Right cardiac atrium (tissue), 5 donors: Measurements from ENCODE around the gene GATAD2B. TPM values are rescaled to one million over a fixed set of nuclear protein-coding genes. Genes with fewer than 3 reads are reported as not detected.

Source experiments
- ATAC-seq, 2 donors: fragments of 200-7000 bp; cut with Tn5 transposase; one replicate each; pipeline versions ENCODE4 v1.8.0 to v1.9.1; 2020; ENCODE audit warnings: moderate library complexity in 2 of 2, mild to moderate bottlenecking in 1 of 2
- DNase-seq, 3 donors: peaks; one replicate each; pipeline ENCODE4 v3.0.0-alpha.2; 2020
- H3K27ac ChIP-seq: one replicate; pipeline ENCODE4 v1.5.1; 2013; ENCODE audit warnings: mild to moderate bottlenecking, low read length, control low read depth, moderate library complexity
- H3K27me3 ChIP-seq: one replicate; pipeline ENCODE4 v1.6.1; 2013; ENCODE audit not compliant: control insufficient read depth, insufficient read depth
- H3K4me1 ChIP-seq: one replicate; pipeline ENCODE4 v1.6.1; 2013; ENCODE audit warnings: low read length; ENCODE audit not compliant: control insufficient read depth, insufficient read depth
- H3K4me3 ChIP-seq: one replicate; pipeline ENCODE4 v1.5.1; 2013; ENCODE audit warnings: low read length, control low read depth
- H3K9me3 ChIP-seq: one replicate; pipeline ENCODE4 v1.6.1; 2013; ENCODE audit warnings: low read length; ENCODE audit not compliant: control insufficient read depth
- WGBS: extraction: QIAGEN DNeasy Blood & Tissue Kit; methylation state at CpG from one replicate; pipeline ENCODE4 v1.1.7; 2013; 5-methylcytosine and 5-hydroxymethylcytosine counted together
- intact Hi-C, 4 donors: fragments of 100-400 bp; cut with DNase I; formaldehyde crosslinking; loops; one replicate each; pipeline versions ENCODE4 v1.11.0 to v1.14.0; 2022 to 2023
- polyA plus RNA-seq: library from polyadenylated mRNA; stranded (reverse); fragments of 200-250 nt; gene quantifications from one replicate; pipeline ENCODE4 v1.2.3, GENCODE V29; 2013
- total RNA-seq, 4 donors: library from RNA; stranded (reverse); fragmentation: NEBNext Ultra II Directional; extraction: Animal tissue kit (Norgen Biotek cat#: 25700); gene quantifications; one replicate each; pipeline ENCODE4 v1.2.1, GENCODE V29; 2021
- donor health status: healthy with polysubstance abuse.
- donor health status: DM: no; HTN: yes; CAD: no.
- donor health status: DM: no; HTN: no; CAD: no.
- donor health status: DM: no; HTN: yes; CAD: no; lungs with severe emphysema.
- donor health status: DM: yes; HTN: yes; CAD: no.

Gene GATAD2B
- total and polyA plus RNA-seq, 5 donors: 7.2 to 50.1 (median 42.2) TPM

DNA sequence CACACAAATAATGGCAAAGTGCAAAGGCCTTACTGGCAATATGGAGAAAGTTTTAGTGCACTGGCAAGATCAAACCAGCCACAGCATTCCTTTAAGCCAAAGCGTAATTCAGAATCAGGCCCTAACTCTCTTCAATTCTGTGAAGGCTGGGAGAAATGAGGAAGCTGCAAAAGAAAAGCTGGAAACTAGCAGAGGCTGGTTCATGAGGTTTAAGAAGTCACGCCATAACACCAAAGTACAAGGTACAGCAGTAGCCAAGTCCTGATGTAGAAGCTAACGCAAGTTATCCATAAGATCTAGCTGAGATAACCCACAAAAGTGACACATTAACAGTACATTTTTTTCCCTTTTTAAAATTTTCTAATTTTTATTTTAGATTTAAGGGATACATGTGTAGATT, 90.5 kb downstream of the GATAD2B start:
- intact Hi-C loops: no loop called here
- Histone ChIP-seq H3K9me3 (no peaks in the 10 kb centered on the region), H3K27ac (no peak overlapping the region), H3K4me1 (no peaks in the 10 kb centered on the region), H3K4me3 (no peak overlapping the region), H3K27me3 (no peaks in the 10 kb centered on the region)
- WGBS: 94% methylated on average over 3 of the region's 3 CpGs
- ATAC-seq: no peak
- no peak for DNase-seq

DNA sequence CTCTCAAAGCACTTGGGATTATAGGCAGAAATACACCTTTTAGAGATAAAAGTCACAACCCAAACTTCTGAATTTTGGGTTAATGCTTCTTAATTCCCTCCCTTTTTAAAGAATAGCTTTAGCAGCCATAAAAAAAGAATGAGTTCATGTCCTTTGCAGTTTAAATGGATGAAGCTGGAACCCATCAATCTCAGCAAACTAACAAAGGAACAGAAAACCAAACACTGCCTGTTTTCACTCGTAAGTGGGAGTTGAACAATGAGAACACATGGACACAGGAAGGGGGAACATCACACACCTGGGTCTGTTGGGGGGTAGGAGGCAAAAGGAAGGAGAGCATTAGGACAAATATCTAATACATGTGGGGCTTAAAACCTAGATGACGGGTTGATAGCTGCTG, 91.7 kb downstream of the GATAD2B start:
- ATAC-seq (no peak), DNase-seq (no peak)
- Histone ChIP-seq H3K27me3 (no peaks in the 10 kb centered on the region), H3K9me3 (no peaks in the 10 kb centered on the region), H3K4me3 (no peak overlapping the region), H3K4me1 (no peaks in the 10 kb centered on the region), H3K27ac (no peak overlapping the region)
- 89% methylated on average over 2 of the region's 2 CpGs for WGBS
- intact Hi-C loops: no loop called here

DNA sequence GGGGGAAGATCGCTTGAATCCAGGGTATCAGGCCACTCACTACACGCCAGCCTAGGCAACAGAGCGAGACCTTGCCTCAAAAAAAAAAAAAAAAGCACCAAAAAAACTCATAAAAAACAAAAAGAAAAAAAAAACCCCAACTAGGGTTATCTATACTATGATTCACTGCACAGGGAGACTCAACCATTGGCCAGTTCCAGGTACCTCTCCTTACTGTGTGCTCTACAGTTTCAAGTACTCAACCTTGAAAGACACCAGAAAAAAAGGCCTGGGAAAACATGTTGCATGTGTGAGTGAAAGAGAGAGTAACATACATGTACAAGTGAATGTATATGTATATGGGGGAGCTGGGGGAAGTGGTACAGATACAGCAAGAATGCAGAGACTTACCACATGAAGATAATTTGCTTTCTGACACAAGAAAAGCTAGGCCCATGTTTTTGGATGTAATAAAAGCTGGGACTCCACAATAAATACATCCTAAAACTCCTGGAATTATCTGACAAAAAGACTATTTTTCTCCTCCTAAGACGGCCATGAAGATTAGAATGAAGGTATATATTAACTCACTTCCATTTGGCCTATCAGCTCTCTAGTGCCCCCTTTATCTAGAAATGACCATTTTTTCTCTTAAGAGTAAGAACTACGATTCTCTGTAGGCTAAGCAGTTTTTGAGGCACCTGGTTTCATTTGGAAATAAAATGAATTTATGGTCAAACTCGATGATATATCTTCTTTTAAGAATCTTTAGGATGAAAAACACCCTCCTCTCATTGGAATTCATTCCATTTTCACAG, 95.4 kb downstream of the GATAD2B start:
- intact Hi-C loops: loop anchor here in 2 of 4 donors (10.0 kb wide), 2 partner anchors 87 to 97 kb away; partner anchors contain the start of gene GATAD2B (in 1 of the 2)
- 86% methylated on average over 6 of the region's 6 CpGs for WGBS
- no peak overlapping the region for H3K27ac ChIP-seq

DNA sequence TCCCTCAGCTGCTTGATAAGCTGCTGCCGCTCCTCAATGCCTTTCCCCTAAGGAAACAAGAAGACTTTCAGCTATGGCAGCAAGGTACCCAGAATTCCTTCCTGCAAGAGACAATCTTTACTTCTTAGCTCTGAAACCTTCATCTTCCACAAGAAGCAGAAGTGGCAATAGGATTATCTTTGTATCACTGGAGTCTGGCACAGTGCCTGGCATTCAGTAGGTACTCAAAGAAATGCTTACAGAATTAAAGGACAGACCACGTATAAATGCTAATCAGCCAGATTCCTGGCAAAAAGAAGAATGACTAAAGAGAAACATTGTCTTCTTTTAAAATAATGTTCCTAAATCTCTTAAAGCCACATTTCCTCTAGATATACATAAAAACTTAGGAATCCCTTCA, 103.9 kb downstream of the GATAD2B start:
- Histone ChIP-seq H3K4me1 (peaks cover 3% of the 10 kb centered on the region), H3K9me3 (no peaks in the 10 kb centered on the region), H3K27me3 (no peaks in the 10 kb centered on the region), H3K27ac (no peak overlapping the region), H3K4me3 (no peak overlapping the region)
- WGBS: 78% methylated on average over 2 of the region's 2 CpGs
- DNase-seq (no peak), ATAC-seq (no peak)
- intact Hi-C loops: no loop called here

More for the DNA sequence above, 95.4 kb downstream of the GATAD2B start:
- H3K4me3 ChIP-seq: no peak overlapping the region
- DNase-seq (no peak), ATAC-seq (no peak)
- H3K4me1 ChIP-seq: no peaks in the 10 kb centered on the region
- no peaks in the 10 kb centered on the region for H3K9me3 ChIP-seq
- H3K27me3 ChIP-seq: no peaks in the 10 kb centered on the region

DNA sequence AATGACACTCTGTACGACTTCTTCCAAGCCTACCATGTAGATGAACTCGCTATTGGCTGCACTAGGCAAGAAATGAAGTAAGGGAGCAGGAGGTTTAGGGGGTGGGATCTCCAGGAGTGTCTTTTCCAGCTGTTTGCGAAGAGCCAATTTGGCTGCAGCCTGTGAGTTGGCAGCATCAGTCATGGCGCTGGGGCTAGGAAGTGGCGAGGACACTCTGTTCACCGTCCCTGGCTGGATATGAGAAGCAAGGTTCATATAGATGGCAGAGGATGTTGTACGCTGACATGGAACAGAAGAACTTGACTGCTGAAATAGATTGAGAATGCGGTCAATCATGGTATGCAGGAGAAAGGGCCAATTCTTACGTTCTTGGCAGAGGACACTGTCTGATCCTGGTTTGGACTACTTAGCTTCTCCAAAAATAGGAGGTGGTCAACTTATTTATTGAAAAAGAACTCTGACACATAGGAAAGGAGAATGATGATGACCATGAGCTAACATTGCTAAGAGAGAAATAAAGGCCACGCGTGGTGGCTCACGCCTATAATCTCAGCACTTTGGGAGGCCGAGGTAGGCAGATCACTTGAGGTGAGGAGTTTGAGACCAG, 106.4 kb downstream of the GATAD2B start:
- DNase-seq (no peak), ATAC-seq (peak; percentile 41 to 60)

DNA sequence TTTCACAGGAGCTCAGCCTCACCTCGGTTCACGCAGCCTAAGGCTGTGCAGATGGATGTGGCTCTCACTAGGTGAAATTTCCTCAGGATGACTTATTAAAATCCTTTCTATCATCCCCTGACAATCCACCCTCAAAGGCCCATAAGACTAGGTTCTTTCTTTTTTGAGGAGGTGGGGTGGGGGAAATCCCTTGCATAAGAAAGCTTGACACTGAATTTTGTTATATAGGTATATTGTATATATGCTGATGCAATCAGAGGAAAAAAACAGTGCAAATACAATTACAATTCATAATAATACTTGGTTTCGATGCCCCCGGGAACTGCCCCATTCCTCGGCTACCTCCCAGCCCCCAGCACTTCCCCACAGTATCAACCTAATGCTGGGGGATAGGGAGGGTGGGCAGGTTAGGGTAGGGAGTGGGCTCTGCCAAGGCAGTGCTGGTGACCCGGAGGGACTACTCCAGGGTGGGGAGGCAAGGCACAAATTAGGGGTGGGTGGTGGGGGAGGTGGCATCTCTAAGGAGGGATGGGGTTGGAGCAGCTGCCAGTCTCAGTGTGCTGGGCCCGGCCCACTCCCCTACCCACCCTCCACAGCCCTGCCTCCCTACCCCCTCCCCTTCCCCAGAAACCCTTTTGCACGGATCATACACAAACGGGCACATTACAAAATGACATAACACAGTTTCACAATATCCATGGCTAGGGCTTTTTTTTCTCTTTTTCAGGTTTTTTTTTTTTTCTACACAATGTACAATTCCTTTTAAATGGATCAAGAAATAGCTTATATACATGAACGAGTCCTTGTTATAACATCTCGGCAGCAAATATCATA, 116.7 kb downstream of the GATAD2B start:
- no peak overlapping the region for H3K4me3 ChIP-seq
- 79% methylated on average over 11 of the region's 11 CpGs for WGBS

More for the DNA sequence above, 106.4 kb downstream of the GATAD2B start:
- Histone ChIP-seq H3K4me1 (peaks cover 3% of the 10 kb centered on the region), H3K27me3 (no peaks in the 10 kb centered on the region), H3K4me3 (no peak overlapping the region), H3K27ac (peak overlapping the region; percentile 31), H3K9me3 (no peaks in the 10 kb centered on the region)
- WGBS: 71% methylated on average over 13 of the region's 13 CpGs
- intact Hi-C loops: no loop called here

DNA sequence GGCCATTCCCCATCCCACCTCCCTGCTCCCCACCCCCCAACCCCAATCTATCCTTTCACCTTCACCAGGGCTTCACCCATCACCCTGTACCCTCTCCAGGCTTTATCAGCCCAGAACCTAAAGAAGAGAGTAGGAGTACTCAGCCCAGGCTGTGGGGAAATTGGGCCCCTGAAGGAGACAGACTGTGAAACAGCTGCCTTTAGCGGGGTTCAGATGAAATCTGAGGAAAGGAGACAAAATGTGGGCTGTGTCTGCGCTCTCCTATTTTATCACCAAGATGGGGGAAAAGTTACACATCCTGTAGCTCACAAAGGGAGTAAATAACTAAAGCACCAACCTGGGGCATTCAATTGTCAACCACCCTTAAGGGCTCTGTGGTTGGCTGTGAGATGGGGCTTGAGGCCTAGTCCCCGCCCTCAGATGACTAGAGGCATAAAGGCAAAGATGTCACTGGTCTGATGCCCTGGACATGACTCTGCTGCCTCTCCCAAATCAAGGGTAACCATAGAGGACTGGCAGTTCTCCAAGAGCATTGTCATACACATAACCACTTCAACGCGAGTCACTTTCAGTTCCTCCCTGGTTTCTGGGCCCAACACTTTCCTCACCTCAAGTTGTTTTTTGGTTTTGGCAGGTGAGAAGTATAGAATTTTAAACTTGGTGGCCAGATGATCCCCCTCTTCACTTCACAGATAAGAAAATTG, 117.6 kb downstream of the GATAD2B start:
- Histone ChIP-seq H3K4me3 (no peak overlapping the region), H3K27me3 (no peaks in the 10 kb centered on the region), H3K9me3 (no peaks in the 10 kb centered on the region), H3K27ac (peak overlapping the region; percentile 89), H3K4me1 (peaks cover 4% of the 10 kb centered on the region)
- intact Hi-C loops: no loop called here
- ATAC-seq (peak; percentile 79 to 87), DNase-seq (peak in 1 of 3 donors; percentile 78)
- 51% methylated on average over 5 of the region's 5 CpGs for WGBS

More for the DNA sequence above, 116.7 kb downstream of the GATAD2B start:
- ATAC-seq: peak; percentile 8 to 19
- H3K27ac ChIP-seq: peak overlapping the region; percentile 89
- no peak for DNase-seq
- H3K4me1 ChIP-seq: peaks cover 4% of the 10 kb centered on the region
- H3K27me3 ChIP-seq: no peaks in the 10 kb centered on the region
- no peaks in the 10 kb centered on the region for H3K9me3 ChIP-seq
- intact Hi-C loops: no loop called here

DNA sequence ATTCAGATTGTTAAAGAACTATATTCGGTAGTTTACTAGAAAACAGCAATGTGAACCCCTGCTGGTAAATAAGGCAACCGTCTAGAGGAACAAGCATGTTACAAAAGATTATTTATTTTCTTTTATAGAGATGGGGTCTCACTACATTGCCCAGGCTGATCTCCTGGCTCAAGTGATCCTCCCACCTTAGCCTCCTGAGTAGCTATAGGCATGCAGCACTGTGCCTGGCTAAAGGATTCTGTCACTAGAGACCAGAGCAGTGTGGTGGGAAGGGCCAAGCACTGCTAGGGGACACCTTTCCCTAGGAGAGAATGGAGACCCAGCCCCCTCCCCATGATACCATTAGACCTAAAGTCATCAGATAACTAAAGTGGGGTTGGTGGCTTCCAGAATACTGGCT, 118.7 kb downstream of the GATAD2B start:
- Histone ChIP-seq H3K4me1 (peaks cover 4% of the 10 kb centered on the region), H3K9me3 (no peaks in the 10 kb centered on the region), H3K27ac (peak overlapping the region; percentile 27), H3K4me3 (no peak overlapping the region), H3K27me3 (no peaks in the 10 kb centered on the region)
- intact Hi-C loops: no loop called here
- ATAC-seq (no peak), DNase-seq (no peak)
- 68% methylated on average over 2 of the region's 2 CpGs for WGBS

DNA sequence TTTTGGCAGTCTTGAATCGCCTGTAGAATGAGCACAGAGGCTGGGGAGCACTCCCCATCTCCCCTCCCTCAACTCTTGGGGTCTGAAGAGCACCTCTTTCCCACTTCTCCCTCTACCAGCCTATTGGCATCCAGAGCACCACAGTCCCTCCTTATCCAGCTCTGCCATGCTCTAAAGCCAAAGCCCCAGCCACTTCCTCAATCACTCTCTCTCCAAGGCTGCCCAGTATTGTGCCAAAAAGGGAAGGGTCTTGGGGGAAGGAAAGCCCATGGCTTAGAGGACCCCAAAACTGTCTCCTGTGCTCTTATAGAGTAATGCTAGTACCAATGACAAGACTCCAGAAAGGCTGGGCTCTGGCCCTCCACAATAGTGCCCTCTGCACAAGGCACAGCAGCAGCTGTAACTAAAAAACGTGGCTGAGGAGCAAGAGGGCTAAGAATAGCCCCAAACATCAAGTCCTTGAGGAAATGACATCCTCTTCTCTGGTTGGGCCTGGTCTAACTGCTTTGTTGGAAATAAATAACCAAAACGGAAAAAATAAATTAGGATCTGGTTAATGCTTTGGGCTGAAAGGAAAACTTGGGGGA, 119.2 kb downstream of the GATAD2B start:
- Histone ChIP-seq H3K9me3 (no peaks in the 10 kb centered on the region), H3K27me3 (no peaks in the 10 kb centered on the region), H3K4me3 (no peak overlapping the region), H3K27ac (no peak overlapping the region), H3K4me1 (peaks cover 4% of the 10 kb centered on the region)
- ATAC-seq (no peak), DNase-seq (no peak)
- WGBS: 55% methylated on average over 3 of the region's 3 CpGs
- intact Hi-C loops: no loop called here
